Urothelium cell line (cell line): ENCODE measurements around the gene GTF2A1L.

Source experiments
- DNase-seq: peaks from one replicate; pipeline ENCODE4 v3.0.0; 2011; ENCODE audit warnings: low spot score, mixed read lengths
- FAIRE-seq: peaks from 2 replicates; lab custom pipeline; 2011; peaks lifted over from hg19 to GRCh38; lab: Jason Lieb, UNC

GTF2A1L gene

DNA sequence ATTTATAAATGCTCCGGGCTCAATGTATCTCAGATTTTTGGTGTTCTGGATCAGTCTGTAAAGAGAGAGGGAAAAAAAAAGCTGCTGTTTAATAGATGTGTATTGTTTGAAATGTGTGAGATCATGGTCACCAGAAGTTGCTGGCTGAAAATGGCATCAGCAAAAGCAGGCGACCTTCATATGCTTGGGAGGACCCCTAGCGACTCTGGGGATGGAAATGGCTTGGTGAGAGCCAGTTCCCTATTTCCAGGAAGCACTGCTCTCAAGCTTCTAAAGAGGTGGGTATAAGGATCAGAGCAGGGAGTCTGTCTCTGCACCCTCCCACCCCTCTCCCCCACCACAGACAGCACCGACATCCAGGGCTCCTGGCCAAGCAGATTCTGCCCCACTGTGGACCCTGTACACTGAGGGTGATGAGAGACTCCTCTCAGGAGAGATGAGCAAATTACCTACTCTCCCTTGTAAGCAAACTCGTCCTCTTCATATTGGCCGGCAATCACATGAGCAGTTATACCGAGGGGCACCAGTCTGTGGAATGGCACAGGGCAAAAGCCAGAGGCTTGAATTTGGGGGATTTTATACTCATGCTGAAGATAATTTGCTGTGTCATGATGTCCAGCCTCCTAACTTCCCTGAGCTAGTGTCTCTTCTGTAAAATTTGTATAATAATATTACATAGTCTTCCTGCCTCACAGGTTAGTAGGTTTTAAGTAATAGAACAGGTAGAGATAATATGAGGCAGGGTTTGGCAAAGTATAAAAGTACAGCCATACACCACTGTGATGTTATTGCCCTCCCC is 108.2 kb downstream of the GTF2A1L start:
- DNase-seq (no peak), FAIRE-seq (no peak)

DNA sequence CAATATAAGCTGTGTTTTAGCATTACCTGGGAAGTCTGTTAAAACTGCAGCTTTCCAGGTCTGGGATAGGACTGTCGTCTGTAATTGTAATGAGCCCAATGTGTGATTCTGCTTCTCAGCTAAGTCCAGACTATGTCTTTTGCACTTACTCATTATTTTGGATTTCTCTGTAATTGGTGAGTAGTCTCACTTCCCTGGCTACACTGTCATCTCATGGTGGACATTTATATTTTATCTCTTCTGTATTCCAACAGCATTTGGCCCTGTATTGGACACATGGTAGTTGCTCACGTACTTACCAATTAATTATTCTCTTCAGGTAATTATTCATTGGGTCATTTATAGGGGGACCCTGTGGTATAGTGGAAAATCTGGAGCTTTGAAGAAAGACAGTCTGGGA is 109.9 kb downstream of the GTF2A1L start:
- no peak for FAIRE-seq
- peak; percentile 21 for DNase-seq

DNA sequence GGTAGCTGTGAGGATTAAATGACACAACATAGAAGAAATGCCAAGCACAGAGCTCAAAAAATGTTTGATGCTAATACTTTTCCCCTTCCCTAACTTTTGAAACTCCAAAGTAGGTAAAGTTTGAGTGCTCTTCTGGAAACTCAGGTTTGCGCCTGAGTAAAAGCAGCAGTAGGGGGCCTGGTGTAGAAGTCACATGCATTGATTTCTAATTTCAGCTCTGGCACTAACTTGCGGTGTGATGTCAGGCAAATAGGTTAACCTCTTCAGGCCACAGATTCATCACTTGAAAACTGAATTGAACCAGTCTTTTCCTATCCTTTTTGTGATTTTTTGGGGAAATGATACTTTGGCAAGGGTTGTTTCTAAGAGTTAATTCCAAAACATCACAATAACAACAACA is 110.6 kb downstream of the GTF2A1L start:
- no peak for DNase-seq
- FAIRE-seq: no peak

DNA sequence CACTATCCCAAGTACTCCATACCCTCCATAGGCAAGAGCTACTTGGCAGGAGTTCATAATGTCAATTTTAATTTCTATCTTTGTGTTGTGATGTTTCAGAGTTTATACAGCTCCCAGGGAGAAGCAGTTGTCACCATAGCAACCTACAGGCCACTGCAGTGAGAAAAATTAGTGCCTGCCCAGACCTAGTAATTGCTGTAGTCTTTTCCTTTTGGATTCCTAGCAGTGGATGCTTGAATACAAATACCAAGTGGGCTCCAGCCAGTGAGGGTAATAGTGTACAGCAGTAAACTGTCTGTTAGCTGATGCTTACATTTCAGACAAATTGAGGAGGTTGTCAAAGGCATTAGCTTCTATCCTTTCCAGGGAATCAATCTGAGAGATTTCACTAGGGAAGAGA is 111.2 kb downstream of the GTF2A1L start:
- no peak for DNase-seq
- peak; percentile 52 for FAIRE-seq
